Left colon (tissue), 2 donors: ENCODE data around the gene RIN2. TPM values are rescaled to one million over a fixed set of nuclear protein-coding genes. Genes with fewer than 3 reads are reported as not detected.

Experiments used
- ATAC-seq: fragments of 200-7000 bp; cut with Tn5 transposase; one replicate; pipeline ENCODE4 v1.9.1; 2020; ENCODE audit warnings: mild to moderate bottlenecking, moderate library complexity
- DNase-seq, 2 donors: peaks; one replicate each; pipeline ENCODE4 v3.0.0-alpha.2; 2020
- intact Hi-C, 2 donors: fragments of 100-400 bp; cut with DNase I in 1 of 2; cut with micrococcal nuclease in 1 of 2; formaldehyde crosslinking; loops; one replicate each; pipeline versions ENCODE4 v1.11.2 to v1.14.0; 2022; cut with DNase I, micrococcal nuclease
- total RNA-seq, 2 donors: library from RNA; stranded (reverse); fragmentation: NEBNext Ultra II Directional; extraction: Animal tissue kit (Norgen Biotek cat#: 25700); gene quantifications; one replicate each; pipeline ENCODE4 v1.2.1, GENCODE V29; 2021
- donor health status: DM: no; HTN: no; CAD: no.
- donor health status: DM: yes; HTN: yes; CAD: no.

RIN2 gene
- total RNA-seq, 2 donors from 2014 or later, result 72.3 to 97.8 TPM

GRCh38 chr20:19807191-19807945 lies 49.3 kb downstream of the RIN2 start:
- intact Hi-C loops, result no loop called here
- ATAC-seq, result peak; percentile 64
- DNase-seq, result no peak
